GM20431 (cell line): ENCODE data around the gene PDE9A.

Experiments
- in situ Hi-C: fragments of 300-500 bp; cut with MseI, MboI; formaldehyde crosslinking; loops from one replicate; pipeline ENCODE4 v1.15.0; 2020; ENCODE audit warnings: low sequenced_read_pairs; ENCODE audit not compliant: unreplicated experiment

The PDE9A gene

DNA sequence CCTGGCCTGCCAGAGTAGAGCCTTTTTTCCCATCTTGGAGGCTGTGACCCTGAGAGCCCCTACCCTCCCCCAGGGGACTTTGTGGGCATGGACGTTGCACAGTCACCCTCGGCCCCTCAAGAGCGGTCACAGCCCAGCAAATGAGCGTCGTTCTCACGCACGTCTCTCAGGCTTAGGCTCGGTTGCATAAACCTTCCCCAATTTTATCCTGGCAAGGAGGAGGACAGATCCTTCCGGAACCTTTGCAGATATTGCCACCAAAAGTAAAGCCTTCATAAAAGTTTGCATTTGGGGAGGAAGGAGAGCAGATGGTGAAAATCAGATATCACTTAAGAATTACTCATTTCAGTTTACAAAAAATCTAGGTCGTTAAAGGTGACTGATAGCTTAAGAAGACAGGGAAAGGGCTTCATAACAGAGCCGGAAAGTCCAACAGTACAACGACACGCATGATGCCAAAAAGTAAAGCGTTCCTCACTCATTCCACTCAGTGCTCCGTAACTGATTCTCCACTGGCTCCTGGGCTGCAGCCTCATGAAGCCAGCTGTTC lies 29.3 kb downstream of the PDE9A start:
- in situ Hi-C loops, result no loop called here

DNA sequence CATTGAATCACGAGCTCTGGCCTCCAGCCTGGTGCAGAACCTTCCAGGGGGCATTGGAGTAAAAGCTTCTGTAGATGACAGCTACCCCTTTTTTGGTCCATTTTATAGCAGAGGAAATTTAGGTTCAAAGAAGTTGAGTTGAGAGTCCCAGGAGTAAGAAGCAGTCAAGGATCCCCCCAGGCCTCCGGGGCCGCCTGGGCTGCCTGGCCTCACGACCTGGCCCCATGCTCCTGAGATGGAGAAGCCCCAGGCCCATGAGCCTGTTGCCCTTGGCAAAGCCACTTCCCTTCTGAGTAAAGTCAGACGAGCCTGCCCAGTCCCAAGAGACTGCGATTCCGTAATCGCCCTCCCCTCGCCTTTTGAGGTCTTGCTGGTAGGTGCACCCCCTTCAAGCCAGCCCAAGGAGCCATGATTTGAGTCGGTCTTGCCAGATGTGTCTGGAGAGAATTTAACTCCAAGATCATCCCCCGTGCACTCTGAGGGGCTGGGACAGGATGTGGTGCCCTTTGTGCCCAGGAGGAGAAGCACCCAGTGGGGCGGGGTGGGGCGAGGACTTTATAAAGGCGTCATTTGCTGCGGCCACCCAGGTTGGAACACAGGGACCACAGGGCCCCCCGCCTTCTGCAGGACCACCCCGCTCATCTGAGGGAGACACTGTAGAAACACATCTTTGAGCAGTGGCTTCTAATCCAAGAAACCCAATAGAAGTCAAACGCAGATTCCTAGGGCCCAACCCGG lies 30.1 kb downstream of the PDE9A start:
- in situ Hi-C loops, result no loop called here

DNA sequence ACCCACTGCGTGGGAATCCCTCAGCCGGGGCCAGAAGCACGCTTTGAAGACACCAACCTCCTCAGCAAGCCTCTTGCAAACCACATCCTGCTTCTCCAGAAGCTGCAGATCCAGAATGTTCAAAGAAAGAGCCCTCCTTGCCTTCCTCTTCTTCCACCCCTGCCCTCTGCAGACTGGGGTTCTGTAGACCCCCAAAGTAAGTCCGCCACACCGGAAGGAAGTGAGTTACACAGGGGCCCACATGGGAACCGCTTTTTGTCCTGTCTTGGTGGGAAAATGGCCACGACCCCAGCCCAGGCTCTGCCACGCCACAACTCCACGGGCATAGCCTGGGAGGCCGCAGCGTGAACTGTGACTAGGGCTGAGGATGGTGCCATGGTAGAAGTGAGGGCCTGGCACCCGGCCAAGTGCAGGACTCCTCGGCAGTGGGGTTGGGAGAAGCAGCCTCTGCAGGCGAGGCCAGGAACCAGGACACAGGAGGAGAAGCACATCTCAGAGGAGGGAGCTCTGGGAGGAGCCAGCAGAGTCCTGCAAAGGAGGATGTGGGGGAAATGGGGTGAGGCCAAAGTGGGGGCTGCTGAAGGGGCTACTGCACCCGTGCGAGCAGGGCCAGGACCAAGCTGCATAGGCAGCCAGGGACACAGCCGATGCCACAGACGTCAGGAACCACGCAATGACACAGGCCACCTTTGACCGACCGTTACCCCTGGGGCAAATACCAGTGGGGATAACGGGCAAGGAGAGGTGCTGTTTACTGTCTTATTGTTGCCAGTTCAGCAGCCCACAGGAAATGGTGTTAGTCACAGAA lies 30.9 kb downstream of the PDE9A start:
- in situ Hi-C loops, result no loop called here

DNA sequence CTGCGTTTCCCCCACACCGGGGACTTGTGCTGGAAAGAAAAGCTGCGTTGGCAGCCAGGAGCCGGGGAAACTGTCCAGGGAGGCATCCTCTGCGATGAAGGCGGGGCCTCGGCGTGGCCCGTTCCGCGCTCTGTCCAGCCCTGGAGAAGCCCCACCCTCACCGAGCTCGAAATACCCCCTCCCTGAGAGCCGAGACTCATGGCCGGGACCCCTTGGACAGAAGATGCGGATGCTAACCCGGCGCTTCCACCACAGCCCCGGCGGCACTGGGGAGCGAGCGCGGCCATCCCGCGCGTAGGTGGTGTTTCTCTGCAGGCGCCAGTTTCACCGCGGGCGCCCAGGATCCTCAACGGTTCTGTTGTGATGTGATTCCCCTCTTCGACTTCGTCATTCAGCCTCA lies 31.6 kb downstream of the PDE9A start:
- in situ Hi-C loops, result no loop called here

DNA sequence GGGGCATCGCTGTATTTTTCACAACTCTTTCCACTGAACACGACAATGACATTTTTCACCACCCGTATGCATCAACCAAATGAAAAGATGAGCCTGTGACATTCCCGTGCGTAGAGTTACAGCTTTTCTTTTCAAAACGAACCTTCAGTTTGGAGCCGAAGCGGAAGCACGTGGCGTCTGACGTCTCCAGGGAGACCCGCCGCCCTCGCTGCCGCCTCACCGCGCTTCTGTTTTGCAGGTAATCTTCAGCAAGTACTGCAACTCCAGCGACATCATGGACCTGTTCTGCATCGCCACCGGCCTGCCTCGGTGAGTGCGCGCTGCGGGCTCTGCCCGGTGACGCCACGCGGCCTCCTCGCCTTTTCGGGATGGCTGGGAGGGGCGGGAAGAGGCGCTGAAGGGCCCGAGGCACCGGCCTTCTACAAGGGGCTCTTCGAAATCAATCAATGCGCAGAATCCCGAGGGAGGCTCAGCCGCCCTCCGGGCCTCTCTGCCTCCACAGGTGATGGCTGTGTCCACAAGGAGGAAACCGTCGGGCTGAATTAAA lies 32.6 kb downstream of the PDE9A start:
- in situ Hi-C loops, result no loop called here

DNA sequence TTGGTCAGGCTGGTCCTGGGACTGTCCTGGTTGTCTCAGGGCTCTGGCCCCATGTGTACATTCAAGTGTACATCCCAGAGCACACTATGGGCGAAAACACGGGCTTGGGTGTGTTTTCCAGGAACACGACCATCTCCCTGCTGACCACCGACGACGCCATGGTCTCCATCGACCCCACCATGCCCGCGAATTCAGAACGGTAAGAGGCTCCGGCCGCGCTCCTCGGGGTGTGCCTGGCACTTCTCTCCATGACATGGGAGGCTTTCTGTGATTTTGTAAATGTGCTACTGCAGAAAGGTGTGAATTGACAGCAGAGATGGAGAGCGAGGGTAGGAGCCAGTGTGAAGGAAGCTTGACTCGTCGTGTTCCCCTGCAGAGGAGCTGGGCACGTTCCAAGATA lies 34.4 kb downstream of the PDE9A start:
- in situ Hi-C loops, result no loop called here

DNA sequence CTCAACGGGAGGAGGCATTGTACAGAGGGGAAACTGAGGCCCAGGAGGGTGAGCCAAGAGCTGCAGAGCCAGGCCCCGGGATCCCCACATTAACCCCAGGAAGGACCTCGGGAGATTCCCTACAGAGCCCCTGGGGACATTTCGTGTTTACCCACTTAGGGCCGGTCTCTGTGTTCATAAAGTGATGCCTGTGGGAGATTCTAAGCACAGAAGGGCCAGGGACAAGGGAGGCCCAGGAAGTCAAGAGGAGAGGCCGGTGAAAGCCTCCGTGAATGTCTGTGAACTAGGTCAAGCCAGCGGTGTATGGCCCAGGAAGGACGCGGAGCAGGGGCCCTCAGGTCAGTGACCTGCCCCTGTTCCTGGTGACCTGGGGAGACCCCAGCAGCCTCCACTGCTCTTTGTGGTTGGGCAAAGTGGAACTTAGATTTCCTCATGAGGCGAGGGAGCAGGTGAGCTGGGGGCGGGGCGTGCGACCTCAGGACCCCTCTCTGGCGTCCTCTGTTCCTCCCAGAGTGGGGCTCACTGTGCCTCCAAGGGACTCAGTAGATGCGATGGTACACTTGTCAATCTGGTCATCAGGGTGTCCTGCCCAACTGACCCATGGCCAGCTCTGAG lies 34.9 kb downstream of the PDE9A start:
- in situ Hi-C loops, result no loop called here

DNA sequence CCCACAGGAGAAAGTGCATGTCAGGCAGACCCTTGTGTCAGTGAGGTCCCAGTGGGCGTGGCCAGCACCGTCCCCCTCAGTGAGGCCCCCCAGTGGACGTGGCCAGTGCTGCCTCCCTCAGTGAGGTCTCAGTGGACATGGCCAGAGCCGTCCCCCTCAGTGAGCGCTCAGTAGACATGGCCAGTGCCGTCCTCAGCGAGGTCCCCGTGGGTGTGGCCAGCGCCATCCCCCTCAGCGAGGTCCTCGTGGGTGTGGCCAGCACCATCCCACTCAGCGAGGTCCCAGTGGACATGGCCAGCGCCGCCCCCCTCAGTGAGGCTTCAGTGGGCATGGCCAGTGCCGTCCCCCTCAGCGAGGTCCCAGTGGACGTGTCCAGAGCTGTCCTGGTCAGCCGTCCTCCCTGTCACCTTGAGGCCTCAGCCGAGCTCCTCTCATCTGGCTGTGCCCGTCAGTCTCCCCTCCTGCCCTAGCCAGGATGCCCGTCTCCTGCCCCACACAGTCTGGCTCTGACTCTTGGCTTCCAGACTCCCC lies 35.5 kb downstream of the PDE9A start:
- in situ Hi-C loops, result no loop called here

DNA sequence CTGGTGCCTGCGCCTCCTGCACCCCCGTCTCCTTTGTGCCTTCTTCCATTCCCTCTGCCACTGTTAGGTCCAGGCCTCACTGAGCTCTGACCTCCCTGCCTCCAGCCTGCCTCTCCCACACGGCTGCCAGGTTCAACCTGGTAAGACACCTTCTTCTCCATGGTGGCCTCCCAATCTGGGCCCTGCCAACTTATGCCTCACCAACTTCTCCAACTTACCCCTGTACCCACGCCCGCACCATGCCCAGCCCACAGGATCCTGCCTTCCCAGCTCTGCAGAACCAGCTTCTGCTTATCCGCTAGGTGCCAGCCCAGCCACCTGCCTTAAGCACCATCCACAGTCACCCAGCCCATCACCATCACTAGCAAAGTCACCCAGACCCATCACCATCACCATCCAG lies 37.2 kb downstream of the PDE9A start:
- in situ Hi-C loops, result no loop called here

DNA sequence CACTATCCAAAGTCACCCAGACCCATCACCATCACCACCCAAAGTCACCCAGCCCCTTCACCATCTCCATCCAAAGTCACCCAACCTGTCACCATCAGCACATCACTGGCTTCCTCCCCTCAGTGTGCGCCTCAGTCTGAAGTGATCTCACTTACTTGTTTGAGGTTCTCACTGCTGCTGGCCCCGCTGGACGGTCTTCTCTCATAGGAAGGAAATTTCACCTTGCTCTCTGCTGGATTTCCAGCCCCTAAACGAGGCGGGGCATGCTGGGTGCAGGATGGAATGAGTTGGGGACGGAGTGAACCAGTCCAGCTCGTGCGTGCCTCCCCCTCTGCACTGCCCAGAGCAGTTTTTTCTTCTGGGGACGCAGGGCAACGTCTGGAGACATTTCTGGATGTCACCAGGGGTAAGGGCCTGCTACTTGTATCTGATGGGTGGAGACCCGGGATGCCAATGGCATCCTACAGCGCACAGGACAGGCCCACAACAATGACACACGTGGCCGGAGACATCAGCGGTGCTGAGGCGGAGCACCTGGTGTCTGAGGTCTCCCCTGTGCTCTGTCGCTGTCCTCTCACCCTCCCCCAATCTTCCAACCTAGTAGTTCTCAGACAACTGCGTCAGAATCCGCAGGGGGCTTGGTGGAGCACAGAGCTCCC lies 38.6 kb downstream of the PDE9A start:
- in situ Hi-C loops, result no loop called here

DNA sequence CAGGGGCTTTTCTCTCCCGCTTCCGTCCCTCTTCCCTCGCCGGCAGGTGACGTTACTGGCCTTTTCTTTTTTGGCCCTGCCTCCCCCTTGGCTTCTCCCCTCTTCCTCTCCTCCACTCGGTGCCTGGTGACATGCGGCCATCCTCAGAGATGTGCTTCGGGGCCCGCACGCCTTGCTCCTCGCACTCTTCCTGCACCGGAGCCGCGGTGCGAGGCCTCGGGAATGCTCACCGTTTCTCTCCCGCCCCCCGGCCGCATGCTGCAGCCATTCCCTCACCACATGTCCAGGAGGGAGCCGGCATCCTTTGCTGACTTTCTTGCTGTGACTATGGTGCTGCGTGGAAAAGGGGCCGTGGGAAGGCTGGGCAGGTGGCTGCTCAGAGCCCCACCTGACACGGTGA lies 39.3 kb downstream of the PDE9A start:
- in situ Hi-C loops, result no loop called here

DNA sequence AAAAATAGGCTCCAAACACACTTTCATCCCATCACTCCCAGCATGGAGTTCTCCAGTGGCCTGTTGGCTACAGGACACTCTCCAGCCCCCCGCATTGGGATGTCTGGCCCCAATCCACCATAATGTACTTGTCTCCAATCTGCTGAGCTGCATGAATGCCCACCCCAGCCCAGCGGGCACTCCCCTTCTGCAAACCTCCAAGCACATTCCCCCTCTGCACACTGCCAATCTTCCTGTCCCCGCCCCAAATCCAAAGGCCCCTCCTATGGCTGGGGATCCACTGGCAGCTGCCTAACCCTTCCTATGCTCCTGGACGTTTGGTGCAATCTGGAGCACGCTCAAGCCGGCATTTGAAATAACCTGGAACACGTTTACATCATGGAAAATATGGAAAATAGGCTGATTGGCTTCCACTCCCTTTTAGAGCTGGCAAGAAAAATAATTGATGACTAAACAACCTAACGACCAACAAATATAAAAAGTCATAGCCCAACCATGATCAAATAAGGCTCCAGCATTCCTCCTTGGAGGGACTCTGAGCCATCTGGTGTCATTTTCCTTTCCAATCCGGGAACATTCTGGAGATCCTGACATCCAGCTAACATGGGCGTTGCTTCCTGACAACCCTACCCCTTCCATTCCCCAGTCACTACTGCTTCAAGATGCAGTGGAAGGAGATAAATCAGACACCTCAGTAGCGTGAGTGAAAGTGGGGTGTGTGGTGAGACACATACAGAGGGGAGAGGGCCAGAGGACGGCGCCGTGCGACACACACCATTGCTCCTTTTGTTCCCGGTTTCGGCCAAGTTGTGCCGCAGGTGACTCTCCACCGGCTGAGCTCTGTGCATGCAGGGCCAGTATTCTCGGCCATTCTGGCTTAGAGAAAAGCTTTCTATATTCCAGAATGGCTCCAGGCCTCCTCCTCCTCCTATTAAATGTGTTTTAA lies 41.6 kb downstream of the PDE9A start:
- in situ Hi-C loops, result no loop called here

DNA sequence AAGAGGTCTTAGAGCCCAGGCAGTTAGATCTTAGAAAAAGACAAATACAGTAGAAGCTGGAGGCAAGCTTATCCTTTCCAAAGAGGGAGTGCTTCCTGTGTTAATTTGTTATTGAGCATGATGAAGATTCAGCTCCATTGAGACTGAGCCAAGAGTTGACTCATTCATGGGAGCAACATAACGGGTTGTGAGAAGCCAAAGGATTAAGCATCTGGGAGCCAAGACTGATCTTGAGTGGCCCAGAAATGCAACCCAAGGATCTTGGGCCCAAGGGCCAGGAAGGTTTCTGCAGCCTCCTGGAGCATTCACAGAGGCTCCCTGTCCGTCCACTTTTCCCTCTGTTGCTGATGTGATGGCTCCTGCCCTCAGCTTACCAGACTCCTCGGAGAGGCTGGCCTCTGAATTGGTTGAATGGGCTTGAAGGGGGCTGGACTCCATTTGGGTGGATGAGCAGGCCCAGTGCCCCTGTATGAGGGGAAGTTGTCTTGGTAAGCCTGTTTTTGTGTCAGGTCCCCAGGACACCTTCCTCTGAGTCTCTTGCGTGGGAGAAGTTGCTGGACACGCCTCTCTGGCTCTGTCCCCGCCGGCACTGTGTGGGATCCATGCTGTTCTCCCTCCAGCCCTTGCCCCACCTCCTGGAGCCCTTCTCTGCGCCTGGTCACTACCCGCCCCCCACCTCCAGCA lies 42.4 kb downstream of the PDE9A start:
- in situ Hi-C loops, result no loop called here

DNA sequence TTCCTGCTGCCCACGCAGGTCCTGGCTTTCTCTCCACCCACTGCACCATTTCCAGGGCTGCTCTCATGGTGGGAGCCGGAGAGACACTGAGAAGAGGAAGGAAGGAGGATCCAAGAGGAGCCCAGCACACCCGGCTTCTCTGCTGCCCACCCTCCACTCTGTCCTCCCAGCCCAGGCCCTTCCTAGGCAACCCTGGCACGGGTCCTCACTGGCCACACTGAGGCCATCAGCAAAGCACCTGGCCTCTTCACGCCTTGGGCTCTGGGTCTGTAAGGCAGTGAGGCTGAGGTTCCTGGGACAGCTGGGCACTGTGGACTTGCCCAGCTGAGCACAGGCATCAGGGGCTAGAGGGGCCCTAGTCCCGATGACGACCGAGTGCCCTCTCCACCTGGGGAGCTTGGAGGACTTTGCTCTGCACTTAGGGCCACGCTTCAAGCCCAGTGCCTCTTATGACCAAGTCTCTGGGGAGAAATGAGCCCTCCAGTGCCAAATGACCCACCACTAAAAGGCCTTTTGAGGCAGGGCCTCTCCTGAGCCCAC lies 43.1 kb downstream of the PDE9A start:
- in situ Hi-C loops, result no loop called here

DNA sequence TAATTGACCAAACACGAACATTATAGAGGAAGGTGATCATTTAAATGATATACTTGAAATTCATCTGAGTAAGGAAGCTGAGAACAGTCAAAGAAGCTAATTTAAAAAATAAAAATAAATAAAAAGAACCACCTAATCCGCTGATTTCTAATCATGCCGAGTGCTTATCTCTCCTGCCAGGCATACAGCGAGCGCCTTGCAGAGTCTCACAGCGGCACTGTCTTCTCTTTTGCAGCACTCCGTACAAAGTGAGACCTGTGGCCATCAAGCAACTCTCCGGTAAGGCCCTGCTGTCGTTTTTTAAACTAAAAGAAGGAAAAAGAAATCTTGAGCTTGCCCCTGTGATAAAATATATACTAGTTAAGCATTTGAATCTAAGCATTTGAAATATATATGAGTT lies 45.3 kb downstream of the PDE9A start:
- in situ Hi-C loops, result no loop called here

DNA sequence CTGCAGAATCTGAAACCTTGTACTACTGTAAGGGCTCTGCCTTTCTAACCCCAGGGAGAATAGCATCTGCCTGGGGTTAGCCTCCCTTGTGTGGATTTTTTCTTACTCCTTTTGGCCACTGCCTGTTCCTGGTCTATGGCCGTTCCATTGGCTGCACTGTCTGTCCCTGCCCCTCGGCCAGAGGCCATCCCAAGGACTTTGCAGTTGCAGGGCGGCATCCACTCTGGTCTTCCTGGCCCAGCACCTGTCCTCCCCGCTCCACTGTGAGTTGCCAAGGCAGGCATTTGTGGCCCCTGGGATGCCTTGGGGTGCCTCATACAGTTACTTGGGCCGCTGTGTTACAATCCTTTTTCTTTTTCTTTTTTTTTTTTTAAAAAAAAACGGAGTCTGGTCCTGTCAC lies 45.8 kb downstream of the PDE9A start:
- in situ Hi-C loops, result no loop called here

DNA sequence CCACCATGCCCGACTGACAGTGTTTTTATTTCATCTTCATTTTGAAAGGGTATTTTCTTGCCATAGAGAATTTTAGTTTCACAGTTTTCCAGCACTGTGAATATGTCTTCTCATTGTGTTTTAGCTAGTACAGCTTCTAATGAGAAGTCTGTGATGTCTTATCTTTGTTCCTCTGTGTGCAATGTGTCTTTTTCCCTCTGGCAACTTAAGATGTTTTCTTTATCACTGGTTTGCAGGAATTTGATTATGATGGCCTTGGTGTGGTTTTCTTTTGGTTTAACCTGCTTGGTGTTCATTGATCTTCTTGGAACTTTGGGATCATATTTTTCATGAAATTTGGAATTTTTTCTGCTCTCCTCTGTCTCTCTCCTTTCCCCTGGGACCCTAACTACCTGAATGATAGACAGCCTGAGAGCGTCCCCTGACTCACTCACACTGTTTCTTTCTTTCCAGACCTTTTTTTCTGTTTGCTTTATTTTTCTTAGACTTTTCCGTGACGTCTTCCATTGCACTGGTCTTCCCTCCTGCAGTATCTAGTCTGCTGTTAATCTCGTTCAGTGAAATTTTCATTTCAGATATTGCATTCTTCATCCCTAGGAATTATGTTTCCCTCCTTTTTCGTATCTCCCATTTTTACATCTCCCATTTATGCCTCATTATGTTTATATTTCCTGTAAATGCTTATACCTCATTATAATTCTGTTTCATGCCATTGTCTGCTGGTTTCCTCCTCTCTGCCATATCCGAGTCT lies 48.5 kb downstream of the PDE9A start:
- in situ Hi-C loops, result no loop called here
